NCI-H526 (cell line): ENCODE results near the gene CPPED1.
"Not testable (repeated sequence)": the region's sequence is repeated elsewhere in the genome, so short reads cannot be mapped to it uniquely, and the experiment has no call there.

Experiments
- DNase-seq, 2 experiments: peaks; one replicate each; lab custom pipeline; 2025; lab: John Stamatoyannopoulos, UW

The CPPED1 gene

GRCh38 chr16:12766208-12766607, 37.5 kb downstream of the CPPED1 start:
- not testable (repeated sequence) for DNase-seq

- DNase-seq: no peak
Observed at GRCh38 chr16:12764813-12765488, 38.7 kb downstream of the CPPED1 start.

GRCh38 chr16:12763517-12763916, 40.2 kb downstream of the CPPED1 start:
- no peak for DNase-seq

GRCh38 chr16:12760819-12761611, 42.7 kb downstream of the CPPED1 start:
- DNase-seq: no peak

GRCh38 chr16:12758670-12759558, 44.8 kb downstream of the CPPED1 start:
- DNase-seq: peak in 1 of 2 experiments; percentile 19

- no peak for DNase-seq
Observed at GRCh38 chr16:12758031-12758669, 45.5 kb downstream of the CPPED1 start.

- no peak for DNase-seq
Observed at GRCh38 chr16:12757546-12757945, 46.1 kb downstream of the CPPED1 start.

GRCh38 chr16:12754824-12755543, 48.7 kb downstream of the CPPED1 start:
- DNase-seq: no peak

GRCh38 chr16:12753203-12754023, 50.3 kb downstream of the CPPED1 start:
- no peak for DNase-seq

GRCh38 chr16:12752159-12752558, 51.5 kb downstream of the CPPED1 start:
- no peak for DNase-seq

GRCh38 chr16:12750554-12750918, 53.2 kb downstream of the CPPED1 start:
- DNase-seq: no peak

- DNase-seq: no peak
Observed at GRCh38 chr16:12749076-12749475, 54.6 kb downstream of the CPPED1 start.

- no peak for DNase-seq
Observed at GRCh38 chr16:12747827-12748226, 55.9 kb downstream of the CPPED1 start.

- DNase-seq: no peak
Observed at GRCh38 chr16:12747261-12747660, 56.4 kb downstream of the CPPED1 start.

- no peak for DNase-seq
Observed at GRCh38 chr16:12744860-12745259, 58.8 kb downstream of the CPPED1 start.

- DNase-seq: no peak
Observed at GRCh38 chr16:12742741-12743140, 60.9 kb downstream of the CPPED1 start.

- no peak for DNase-seq
Observed at GRCh38 chr16:12740986-12741610, 62.6 kb downstream of the CPPED1 start.

GRCh38 chr16:12739738-12740137, 63.9 kb downstream of the CPPED1 start:
- DNase-seq: no peak

GRCh38 chr16:12737563-12737962, 66.1 kb downstream of the CPPED1 start:
- no peak for DNase-seq

GRCh38 chr16:12735805-12736204, 67.9 kb downstream of the CPPED1 start:
- peak; percentile 14 to 18 for DNase-seq
